ENCODE data around the gene PRICKLE4. TPM values are rescaled to one million over a fixed set of nuclear protein-coding genes. Genes with fewer than 3 reads are reported as not detected.
"Not testable (repeated sequence)": the region's sequence is repeated elsewhere in the genome, so short reads cannot be mapped to it uniquely, and the experiment has no call there.

Gene PRICKLE4
- total RNA-seq, 1 donor from 2014 or later = 2.8 TPM

DNA sequence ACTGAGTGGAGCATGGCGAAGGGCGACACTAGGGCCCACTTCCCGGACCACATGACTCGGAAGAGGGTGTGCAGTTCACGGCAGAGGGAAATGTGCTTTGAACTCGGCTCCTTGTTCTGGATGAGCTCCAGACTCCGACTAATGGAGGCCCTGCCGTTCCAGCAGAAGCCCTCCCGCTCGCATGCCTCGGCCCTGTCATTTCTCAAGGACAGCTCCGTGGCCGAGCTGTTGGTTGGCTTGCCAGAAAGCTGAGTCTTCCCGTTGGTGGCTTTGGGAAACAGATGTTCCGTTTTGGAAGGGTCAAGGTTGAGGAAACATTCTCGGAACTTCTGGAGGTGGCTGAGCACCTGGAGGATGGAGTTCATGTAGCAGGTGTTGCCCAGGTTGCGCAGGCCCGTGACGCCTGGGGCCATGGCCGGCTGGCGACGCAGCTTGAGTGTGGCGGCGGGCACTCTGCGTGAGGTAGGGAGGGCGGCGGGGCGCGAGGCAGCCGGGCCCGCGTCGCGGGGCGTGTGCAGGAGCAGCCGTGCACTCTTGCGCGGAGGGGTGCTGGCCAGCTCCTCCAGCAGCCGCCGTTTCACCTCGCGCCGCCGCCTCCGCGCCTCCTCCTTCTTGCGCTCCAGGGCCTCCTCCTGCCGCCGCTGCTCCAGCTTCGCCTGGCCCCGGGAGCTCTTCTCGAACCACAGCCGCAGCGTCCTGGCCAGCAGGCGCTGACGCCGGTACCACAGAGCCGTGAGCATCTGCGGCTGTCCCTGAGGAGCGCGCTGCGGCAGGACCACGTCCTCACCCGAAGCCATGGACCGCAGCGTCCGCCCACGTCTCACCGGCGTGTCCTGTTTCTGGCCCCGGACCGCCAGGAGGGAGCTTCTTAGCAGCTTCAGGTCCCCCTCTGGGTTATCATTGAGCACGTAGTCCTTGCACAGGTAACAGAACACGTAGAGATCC is 25.5 kb downstream of the PRICKLE4 start:
- Mint-ChIP-seq H3K4me3 (no peak overlapping the region), H3K27ac (no peak overlapping the region), H3K27me3 (no peaks in the 10 kb centered on the region), H3K9me3 (no peaks in the 10 kb centered on the region), H3K4me1 (ENCODE audit: unreplicated experiment) (no peaks in the 10 kb centered on the region), H3K36me3 (no peaks in the 10 kb centered on the region)
- TF ChIP-seq, protein P1, sequence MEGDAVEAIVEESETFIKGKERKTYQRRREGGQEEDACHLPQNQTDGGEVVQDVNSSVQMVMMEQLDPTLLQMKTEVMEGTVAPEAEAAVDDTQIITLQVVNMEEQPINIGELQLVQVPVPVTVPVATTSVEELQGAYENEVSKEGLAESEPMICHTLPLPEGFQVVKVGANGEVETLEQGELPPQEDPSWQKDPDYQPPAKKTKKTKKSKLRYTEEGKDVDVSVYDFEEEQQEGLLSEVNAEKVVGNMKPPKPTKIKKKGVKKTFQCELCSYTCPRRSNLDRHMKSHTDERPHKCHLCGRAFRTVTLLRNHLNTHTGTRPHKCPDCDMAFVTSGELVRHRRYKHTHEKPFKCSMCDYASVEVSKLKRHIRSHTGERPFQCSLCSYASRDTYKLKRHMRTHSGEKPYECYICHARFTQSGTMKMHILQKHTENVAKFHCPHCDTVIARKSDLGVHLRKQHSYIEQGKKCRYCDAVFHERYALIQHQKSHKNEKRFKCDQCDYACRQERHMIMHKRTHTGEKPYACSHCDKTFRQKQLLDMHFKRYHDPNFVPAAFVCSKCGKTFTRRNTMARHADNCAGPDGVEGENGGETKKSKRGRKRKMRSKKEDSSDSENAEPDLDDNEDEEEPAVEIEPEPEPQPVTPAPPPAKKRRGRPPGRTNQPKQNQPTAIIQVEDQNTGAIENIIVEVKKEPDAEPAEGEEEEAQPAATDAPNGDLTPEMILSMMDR (conservative IDR thresholded peaks at IDR 0.05) = no peak
- no peak for DNase-seq (ENCODE audit: extremely low spot score, unreplicated experiment)

DNA sequence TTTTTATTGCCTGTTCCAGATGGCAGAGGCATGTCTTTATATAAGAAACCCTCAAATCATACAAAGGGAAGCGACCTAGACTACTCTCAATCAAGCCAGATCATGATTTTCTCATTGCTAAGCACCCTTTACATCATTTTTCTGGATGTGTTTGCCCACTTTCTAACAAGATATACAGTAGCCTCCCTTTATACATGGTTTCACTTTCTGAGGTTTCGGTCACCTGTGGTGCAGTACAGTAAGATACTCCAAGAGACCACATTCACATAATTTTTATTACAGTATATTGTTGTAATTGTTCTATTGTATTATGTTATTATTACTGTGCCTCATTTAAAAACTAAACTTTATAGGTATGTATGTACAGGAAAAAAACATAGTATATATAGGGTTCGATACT is 30.5 kb downstream of the PRICKLE4 start:
- H3K36me3 Mint-ChIP-seq = no peaks in the 10 kb centered on the region
- H3K27ac Mint-ChIP-seq = no peak overlapping the region
- no peak overlapping the region for H3K4me3 Mint-ChIP-seq
- DNase-seq (ENCODE audit: extremely low spot score, unreplicated experiment) = no peak
- no peaks in the 10 kb centered on the region for H3K27me3 Mint-ChIP-seq
- no peaks in the 10 kb centered on the region for H3K9me3 Mint-ChIP-seq
- H3K4me1 Mint-ChIP-seq (ENCODE audit: unreplicated experiment) = no peaks in the 10 kb centered on the region
- TF ChIP-seq, protein P1 (conservative IDR thresholded peaks at IDR 0.05) = no peak

DNA sequence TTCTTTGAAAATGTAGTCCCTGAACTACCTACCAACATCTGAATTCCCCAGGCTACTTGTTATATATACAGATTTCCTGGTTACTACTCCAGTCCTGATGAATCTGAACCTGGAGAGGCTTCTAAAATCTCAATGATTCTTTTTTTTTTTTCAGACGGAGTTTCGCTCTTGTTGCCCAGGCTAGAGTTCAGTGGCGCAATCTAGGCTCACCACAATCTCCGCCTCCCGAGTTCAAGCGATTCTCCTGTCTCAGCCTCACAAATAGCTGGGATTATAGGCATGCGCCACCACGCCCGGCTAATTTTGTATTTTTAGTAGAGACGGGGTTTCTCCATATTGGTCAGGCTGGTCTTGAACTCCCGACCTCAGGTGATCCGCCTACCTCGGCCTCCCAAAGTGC is 31.4 kb downstream of the PRICKLE4 start:
- not testable (repeated sequence) for DNase-seq (ENCODE audit: extremely low spot score, unreplicated experiment); H3K4me3 Mint-ChIP-seq; H3K4me1 Mint-ChIP-seq (ENCODE audit: unreplicated experiment); H3K27ac Mint-ChIP-seq; H3K27me3 Mint-ChIP-seq; H3K9me3 Mint-ChIP-seq; H3K36me3 Mint-ChIP-seq

DNA sequence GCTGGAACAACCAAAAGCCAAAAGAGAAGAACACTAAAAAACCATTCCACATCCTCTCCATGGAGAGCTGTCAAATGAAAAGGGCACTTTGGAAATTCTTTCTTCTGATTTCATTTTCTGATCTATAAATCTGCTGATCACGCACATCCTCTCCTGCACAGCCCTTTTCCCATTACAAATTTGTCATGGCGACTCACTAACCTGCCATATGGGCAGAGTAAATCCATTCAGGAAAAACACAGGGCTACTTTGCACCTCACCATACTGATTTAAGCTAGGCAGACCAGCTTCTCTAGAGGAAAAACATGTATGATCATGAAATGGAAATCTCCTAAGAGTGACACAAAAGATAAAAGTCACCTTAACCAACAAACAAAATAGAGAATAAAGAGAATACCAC is 32.9 kb downstream of the PRICKLE4 start:
- no peak overlapping the region for H3K4me3 Mint-ChIP-seq
- TF ChIP-seq, protein P1 (conservative IDR thresholded peaks at IDR 0.05) = no peak
- H3K9me3 Mint-ChIP-seq = no peaks in the 10 kb centered on the region
- no peaks in the 10 kb centered on the region for H3K27me3 Mint-ChIP-seq
- no peak for DNase-seq (ENCODE audit: extremely low spot score, unreplicated experiment)
- no peak overlapping the region for H3K27ac Mint-ChIP-seq
- no peaks in the 10 kb centered on the region for H3K36me3 Mint-ChIP-seq
- H3K4me1 Mint-ChIP-seq (ENCODE audit: unreplicated experiment) = no peaks in the 10 kb centered on the region

DNA sequence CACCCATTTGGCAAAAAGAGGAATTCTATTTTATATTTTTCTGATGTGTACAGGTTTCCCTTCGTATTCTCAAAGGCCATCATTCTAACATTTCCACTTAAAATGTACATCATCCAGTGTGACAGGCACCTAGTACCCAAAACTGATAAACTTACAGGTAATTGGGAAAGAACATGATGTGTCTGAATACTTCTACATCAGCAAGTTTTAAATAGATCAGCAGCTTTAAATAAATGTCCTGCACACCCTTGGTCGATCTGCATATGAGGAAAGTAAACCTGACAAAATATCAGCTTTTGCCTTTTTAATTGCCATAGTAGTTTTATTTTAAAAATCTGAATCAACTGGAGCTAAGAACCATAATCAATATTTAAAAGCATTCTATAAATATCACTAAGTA is 33.4 kb downstream of the PRICKLE4 start:
- Mint-ChIP-seq H3K36me3 (no peaks in the 10 kb centered on the region), H3K27me3 (no peaks in the 10 kb centered on the region), H3K9me3 (no peaks in the 10 kb centered on the region), H3K27ac (no peak overlapping the region), H3K4me1 (ENCODE audit: unreplicated experiment) (no peaks in the 10 kb centered on the region), H3K4me3 (no peak overlapping the region)
- no peak for DNase-seq (ENCODE audit: extremely low spot score, unreplicated experiment)
- TF ChIP-seq, protein P1 (conservative IDR thresholded peaks at IDR 0.05) = no peak

DNA sequence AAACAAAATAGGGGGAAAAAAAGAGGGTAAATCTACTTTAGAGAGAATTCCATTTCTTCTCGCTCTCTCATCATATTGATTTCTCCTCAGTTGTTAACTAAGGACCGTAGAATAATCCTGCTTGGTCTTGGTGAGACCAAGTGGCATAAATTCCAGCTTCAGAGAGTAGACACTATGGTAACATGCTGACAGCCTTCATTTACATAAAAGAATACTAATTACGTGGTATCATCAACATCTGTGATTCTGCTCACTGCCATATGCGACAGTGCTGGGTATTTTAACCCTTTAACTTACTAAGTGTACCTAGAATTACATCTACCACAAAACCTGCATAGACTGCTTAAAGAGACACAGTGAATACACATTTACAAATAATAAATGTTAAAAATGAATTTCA is 34.0 kb downstream of the PRICKLE4 start:
- Mint-ChIP-seq H3K4me3 (no peak overlapping the region), H3K4me1 (ENCODE audit: unreplicated experiment) (no peaks in the 10 kb centered on the region), H3K27ac (no peak overlapping the region), H3K36me3 (no peaks in the 10 kb centered on the region), H3K9me3 (no peaks in the 10 kb centered on the region), H3K27me3 (no peaks in the 10 kb centered on the region)
- TF ChIP-seq, protein P1 (conservative IDR thresholded peaks at IDR 0.05) = no peak
- DNase-seq (ENCODE audit: extremely low spot score, unreplicated experiment) = no peak

All from type B pancreatic cell (in vitro differentiated cells).